Lung (tissue), 12 donors: ENCODE data around the gene IST1. TPM values are rescaled to one million over a fixed set of nuclear protein-coding genes. Genes with fewer than 3 reads are reported as not detected.

ENCODE experiments used
- ATAC-seq: fragments of 200-7000 bp; cut with Tn5 transposase; one replicate; pipeline ENCODE4 v1.9.1; 2020; ENCODE audit warnings: moderate number of reproducible peaks; ENCODE audit not compliant: insufficient read depth, low FRiP score
- DNase-seq, 3 donors: peaks; one replicate each; pipeline ENCODE4 v3.0.0-alpha.2; 2013 to 2017
- H3K27ac ChIP-seq, 2 donors: one replicate each; pipeline ENCODE4 v1.5.1; 2013; ENCODE audit warnings: mild to moderate bottlenecking in 2 of 2, moderate library complexity in 2 of 2, control low read depth in 1 of 2, inconsistent platforms in 1 of 2, low read depth in 1 of 2, low read length in 1 of 2
- H3K27me3 ChIP-seq, 3 donors: one replicate each; pipeline ENCODE4 v1.5.1; 2013; ENCODE audit warnings: low read length in 2 of 3; ENCODE audit not compliant: control insufficient read depth in 3 of 3, insufficient read depth in 3 of 3
- H3K36me3 ChIP-seq, 4 donors: one replicate each; pipeline ENCODE4 v1.5.1; 2013; ENCODE audit warnings: low read length in 4 of 4, mild to moderate bottlenecking in 1 of 4, moderate library complexity in 1 of 4; ENCODE audit not compliant: control insufficient read depth in 4 of 4, insufficient read depth in 4 of 4
- H3K4me1 ChIP-seq, 5 donors: one replicate each; pipeline ENCODE4 v1.5.1; 2013; ENCODE audit warnings: low read length in 5 of 5, mild to moderate bottlenecking in 2 of 5, moderate library complexity in 1 of 5; ENCODE audit not compliant: control insufficient read depth in 5 of 5, insufficient read depth in 5 of 5
- H3K4me3 ChIP-seq: one replicate; pipeline ENCODE4 v1.5.1; 2013; ENCODE audit warnings: mild to moderate bottlenecking, control low read depth, moderate library complexity
- H3K9ac ChIP-seq, 2 donors: one replicate each; pipeline ENCODE4 v1.5.1; 2013; ENCODE audit warnings: low read length in 2 of 2, control low read depth in 1 of 2; ENCODE audit not compliant: insufficient read depth in 1 of 2
- H3K9me3 ChIP-seq, 4 donors: one replicate each; pipeline ENCODE4 v1.5.1; 2013; ENCODE audit warnings: low read length in 3 of 4, mild to moderate bottlenecking in 1 of 4, moderate library complexity in 1 of 4; ENCODE audit not compliant: control insufficient read depth in 4 of 4, insufficient read depth in 3 of 4
- WGBS, 2 donors: extraction: QIAGEN DNeasy Blood & Tissue Kit; methylation state at CpG; one replicate each; pipeline ENCODE4 v1.1.7; 2013; 5-methylcytosine and 5-hydroxymethylcytosine counted together
- polyA plus RNA-seq, 2 donors: library from polyadenylated mRNA; stranded (reverse); fragments of 200-250 nt; gene quantifications; one replicate each; pipeline ENCODE4 v1.2.1, GENCODE V29; 2013
- total RNA-seq, 2 donors: library from RNA; depleted of rRNA in 1 of 2; stranded (reverse); fragments of >200 nt in 1 of 2; gene quantifications; one replicate each; pipeline ENCODE4 v1.2.1, GENCODE V29; 2014 to 2021
- TF ChIP-seq, protein P1 (sequence below): IDR thresholded peaks from 2 replicates; pipeline ENCODE4 v1.5.1; 2012; ENCODE audit warnings: mild to moderate bottlenecking; ENCODE audit errors: control extremely low read depth, extremely low read depth
- donor health status: control.
- donor health status: control.
- donor health status: Bipolar disorder and iron deficiency.
- donor health status: healthy.
- donor health status: DM: yes; HTN: yes; CAD: no.

The IST1 gene
- total and polyA plus RNA-seq, 4 donors, result 77.4 to 236 (median 146) TPM

GRCh38 chr16:71954180-71954579, 58.8 kb downstream of the IST1 start:
- DNase-seq, result no peak
- Histone ChIP-seq H3K4me3 (no peak overlapping the region), H3K9me3 (no peaks in the 10 kb centered on the region), H3K27ac (no peak overlapping the region), H3K9ac (no peak overlapping the region), H3K27me3 (no peaks in the 10 kb centered on the region), H3K36me3 (no peaks in the 10 kb centered on the region), H3K4me1 (no peaks in the 10 kb centered on the region)
- whole genome bisulfite sequencing, 2 donors, result 81 to 87% methylated on average over 5 of the region's 5 CpGs
- no peak for ATAC-seq
- TF ChIP-seq, protein P1, sequence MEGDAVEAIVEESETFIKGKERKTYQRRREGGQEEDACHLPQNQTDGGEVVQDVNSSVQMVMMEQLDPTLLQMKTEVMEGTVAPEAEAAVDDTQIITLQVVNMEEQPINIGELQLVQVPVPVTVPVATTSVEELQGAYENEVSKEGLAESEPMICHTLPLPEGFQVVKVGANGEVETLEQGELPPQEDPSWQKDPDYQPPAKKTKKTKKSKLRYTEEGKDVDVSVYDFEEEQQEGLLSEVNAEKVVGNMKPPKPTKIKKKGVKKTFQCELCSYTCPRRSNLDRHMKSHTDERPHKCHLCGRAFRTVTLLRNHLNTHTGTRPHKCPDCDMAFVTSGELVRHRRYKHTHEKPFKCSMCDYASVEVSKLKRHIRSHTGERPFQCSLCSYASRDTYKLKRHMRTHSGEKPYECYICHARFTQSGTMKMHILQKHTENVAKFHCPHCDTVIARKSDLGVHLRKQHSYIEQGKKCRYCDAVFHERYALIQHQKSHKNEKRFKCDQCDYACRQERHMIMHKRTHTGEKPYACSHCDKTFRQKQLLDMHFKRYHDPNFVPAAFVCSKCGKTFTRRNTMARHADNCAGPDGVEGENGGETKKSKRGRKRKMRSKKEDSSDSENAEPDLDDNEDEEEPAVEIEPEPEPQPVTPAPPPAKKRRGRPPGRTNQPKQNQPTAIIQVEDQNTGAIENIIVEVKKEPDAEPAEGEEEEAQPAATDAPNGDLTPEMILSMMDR, result no peak

- DNase-seq, result no peak
- Histone ChIP-seq H3K4me1 (no peaks in the 10 kb centered on the region), H3K27ac (no peak overlapping the region), H3K9ac (no peak overlapping the region), H3K4me3 (no peak overlapping the region), H3K36me3 (no peaks in the 10 kb centered on the region), H3K27me3 (no peaks in the 10 kb centered on the region), H3K9me3 (no peaks in the 10 kb centered on the region)
- TF ChIP-seq, protein P1, result no peak
- ATAC-seq, result no peak
Observed at GRCh38 chr16:71954699-71955195, 59.4 kb downstream of the IST1 start.

GRCh38 chr16:71956486-71956885, 61.2 kb downstream of the IST1 start:
- WGBS, 2 donors, result 44 to 58% methylated on average over 3 of the region's 3 CpGs
- TF ChIP-seq, protein P1, result no peak
- Histone ChIP-seq H3K4me3 (no peak overlapping the region), H3K9me3 (no peaks in the 10 kb centered on the region), H3K9ac (no peak overlapping the region), H3K27ac (no peak overlapping the region), H3K36me3 (no peaks in the 10 kb centered on the region), H3K27me3 (no peaks in the 10 kb centered on the region), H3K4me1 (no peaks in the 10 kb centered on the region)
- ATAC-seq (no peak), DNase-seq (peak in 1 of 3 donors; percentile 7)
